NCI-H146 treated with DMSO at 0.1 percent for 48 hours (cell line): ENCODE data around the gene CKB.
A peak's percentile ranks its signal among the peaks of the same experiment; 100 is the strongest.

Experiments
- DNase-seq: peaks from one replicate; lab custom pipeline; 2025; ENCODE audit not compliant: unreplicated experiment; lab: John Stamatoyannopoulos, UW

CKB gene

GRCh38 chr14:103522649-103523574 is at the start of gene CKB:
TSS of gene CKB (minus strand) at chr14:103522830. CDS start at chr14:103522493, 337 bp downstream.
- peak; percentile 84 for DNase-seq

- no peak for DNase-seq
Observed at GRCh38 chr14:103569408-103569807, 46.8 kb upstream of the CKB start.

GRCh38 chr14:103568952-103569351 is 46.3 kb upstream of the CKB start:
- DNase-seq, result peak; percentile 98

DNA sequence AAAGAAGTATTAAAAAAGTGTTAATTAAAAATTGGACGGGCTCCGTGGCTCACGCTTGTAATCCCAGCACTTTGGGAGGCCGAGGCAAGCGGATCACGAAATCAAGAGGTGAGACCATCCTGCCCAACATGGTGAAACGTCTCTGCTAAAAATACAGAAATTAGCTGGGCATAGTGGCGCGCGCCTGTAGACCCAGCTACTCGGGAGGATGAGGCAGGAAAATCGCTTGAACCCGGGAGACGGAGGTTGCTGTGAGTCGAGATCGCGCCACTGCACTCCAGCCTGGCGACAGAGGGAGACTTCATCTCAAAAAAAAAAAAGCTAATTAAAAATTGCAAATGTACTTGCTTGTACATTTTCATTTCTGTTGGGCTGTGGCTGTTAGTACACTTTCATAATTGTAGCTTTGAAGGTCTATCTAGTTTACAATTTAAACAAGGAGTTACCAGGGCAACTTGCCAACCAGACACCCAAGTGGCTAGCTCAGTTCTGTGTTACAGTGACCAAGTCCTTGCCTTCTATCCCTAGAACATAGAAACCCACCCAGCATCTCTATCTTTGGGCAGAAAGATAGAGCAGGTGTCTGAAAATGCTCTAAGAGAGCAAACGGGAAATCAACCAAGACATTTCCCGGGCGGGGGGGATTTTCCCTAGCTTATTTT is 41.3 kb upstream of the CKB start:
- no peak for DNase-seq

GRCh38 chr14:103563226-103563620 is 40.6 kb upstream of the CKB start:
- no peak for DNase-seq

DNA sequence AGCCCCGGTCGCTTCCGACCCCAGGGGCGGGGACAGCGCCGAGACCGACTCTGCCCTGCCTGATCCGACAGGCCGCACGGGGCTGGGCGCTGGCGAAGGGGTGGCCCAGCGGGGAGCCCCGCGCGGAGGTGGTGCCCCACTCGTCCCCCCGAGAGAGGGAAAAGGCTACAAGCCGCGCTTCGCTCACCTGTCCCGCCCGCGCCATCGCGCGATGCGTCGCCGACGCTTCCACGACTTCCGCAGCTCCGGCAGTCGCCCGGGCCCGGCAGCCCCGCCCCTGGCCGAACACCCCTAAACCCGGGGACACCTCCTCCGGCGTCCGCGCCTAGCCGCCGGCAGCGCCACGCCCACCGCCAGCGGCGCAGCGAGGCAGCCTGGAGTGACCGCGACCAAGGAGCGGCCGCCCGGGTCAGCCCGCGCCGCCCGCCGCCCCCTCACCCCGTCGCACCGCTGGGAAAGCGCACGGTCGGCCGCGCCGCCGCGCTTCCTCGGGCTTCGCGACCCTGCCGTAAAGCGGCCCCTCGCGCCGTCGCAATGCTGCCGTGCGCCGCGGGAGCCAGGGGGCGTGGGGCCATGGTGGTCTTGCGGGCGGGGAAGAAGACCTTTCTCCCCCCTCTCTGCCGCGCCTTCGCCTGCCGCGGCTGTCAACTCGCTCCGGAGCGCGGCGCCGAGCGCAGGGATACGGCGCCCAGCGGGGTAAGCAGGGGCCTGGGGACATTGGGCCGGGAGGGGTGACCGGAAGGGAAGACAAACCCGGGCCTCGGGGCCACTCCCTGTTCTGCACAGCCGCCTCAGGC is 40.0 kb upstream of the CKB start, which contains the start of the genes BAG5 and COA8:
Gene BAG5, minus strand, starts transcription at position 229 of the 797 bp plus-strand sequence. CDS start 1,493 bp downstream, outside the sequence.
Gene COA8, plus strand, starts transcription at position 532 of the 797 bp plus-strand sequence. Its CDS starts 42 bp downstream, at position 574.
- DNase-seq, result peak; percentile 94

- DNase-seq, result no peak
Observed at GRCh38 chr14:103562179-103562428, 39.5 kb upstream of the CKB start.

- peak; percentile 44 for DNase-seq
Observed at GRCh38 chr14:103561381-103562178, 39.0 kb upstream of the CKB start.

DNA sequence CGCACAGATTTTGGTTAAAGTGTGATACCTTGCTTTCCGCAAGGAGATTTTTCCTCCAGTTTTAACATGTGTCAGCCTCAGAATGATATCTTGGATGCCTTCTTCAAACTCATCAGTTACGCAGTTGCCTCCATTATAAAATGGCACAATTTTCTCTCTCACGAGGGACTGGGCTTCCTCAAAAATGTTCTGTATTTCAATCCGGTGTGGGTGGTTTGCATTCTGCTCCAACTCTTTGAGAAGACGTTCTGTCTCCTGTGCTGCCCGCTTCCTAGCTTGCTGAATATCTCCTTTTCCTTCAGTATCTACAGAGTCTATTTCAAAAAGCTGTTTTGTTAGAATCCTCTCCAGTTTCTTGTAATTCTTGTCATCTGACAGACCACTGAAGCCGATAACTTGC is 38.1 kb upstream of the CKB start:
- no peak for DNase-seq

DNA sequence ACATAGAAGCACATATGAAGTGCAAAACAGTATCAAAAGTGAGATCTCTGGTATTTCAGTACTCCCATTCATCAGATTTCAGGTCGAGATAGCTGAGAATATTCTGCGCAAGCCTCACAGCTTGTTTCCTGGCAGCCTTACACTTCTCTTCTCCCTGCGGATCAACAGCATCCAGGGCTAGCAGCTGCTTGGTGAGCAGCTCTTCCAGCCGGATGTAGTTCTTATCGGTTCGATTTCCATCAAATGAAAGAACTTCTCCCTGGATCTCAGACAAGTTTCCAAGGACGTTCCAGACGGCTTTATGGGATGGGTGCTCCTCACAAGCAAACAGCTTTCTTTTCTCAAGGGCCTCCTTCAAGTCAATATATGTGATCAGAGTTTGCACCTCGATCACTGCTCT is 37.1 kb upstream of the CKB start:
- no peak for DNase-seq

- DNase-seq, result no peak
Observed at GRCh38 chr14:103558071-103558882, 35.6 kb upstream of the CKB start.

GRCh38 chr14:103556946-103557758 is 34.5 kb upstream of the CKB start:
- no peak for DNase-seq

DNA sequence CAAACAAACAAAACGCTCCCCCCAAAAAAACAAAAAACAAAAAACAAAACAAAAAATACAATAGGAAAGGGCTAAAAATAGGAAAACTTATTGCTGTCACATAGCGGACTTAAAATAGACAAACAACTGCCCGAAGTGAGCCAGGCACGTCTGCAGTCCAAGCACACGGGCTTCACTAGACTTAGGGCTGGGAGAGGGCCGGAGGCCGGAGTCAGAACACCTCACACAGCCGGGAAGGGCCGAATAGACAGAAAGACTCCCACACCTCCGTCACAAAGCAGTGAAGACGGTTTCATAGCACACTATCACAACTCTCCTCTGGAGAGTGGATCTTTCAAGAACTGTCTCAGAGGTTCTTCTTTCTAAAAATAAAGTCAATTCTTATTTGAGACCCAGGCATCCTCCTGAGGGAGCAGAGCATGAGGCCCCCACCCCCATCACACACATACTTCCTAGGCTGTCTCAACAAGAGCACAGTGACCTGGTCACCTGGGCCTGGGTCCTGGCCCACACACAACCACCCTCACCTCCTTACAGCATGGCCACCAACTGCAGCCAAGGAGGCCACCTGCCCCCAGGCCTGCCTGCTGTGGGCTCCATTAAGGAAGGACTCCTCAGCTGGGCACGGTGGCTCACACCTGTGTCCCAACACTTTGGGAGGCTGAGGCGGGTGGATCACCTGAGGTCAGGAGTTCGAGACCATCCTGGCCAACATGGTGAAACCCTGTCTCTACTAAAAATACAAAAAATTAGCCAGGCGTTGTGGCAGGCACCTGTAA is 33.1 kb upstream of the CKB start:
- DNase-seq, result no peak

DNA sequence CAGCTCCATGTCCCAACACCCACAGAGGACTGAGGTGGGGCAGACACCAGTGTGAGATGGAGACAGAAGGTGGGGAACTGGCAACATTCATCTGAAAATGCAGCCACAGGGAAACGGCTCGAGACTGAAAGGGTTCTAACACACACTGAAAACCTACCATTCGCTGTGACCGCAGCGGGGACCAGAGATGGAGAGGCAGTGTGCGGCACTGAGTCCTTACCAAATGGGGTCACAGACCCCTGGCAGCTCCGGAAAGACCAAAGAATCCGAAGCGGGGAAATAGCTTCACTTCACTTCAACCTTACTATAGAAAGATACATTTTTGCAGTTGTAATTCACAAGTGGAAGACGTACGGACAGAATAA is 30.2 kb upstream of the CKB start:
- no peak for DNase-seq

- no peak for DNase-seq
Observed at GRCh38 chr14:103552011-103552845, 29.6 kb upstream of the CKB start.

GRCh38 chr14:103551338-103551762 is 28.7 kb upstream of the CKB start:
- no peak for DNase-seq
